H1 (cell line): ENCODE measurements around the gene PXK. TPM values are rescaled to one million over a fixed set of nuclear protein-coding genes. Genes with fewer than 3 reads are reported as not detected.

Experiments
- CTCF ChIA-PET: fragments of 300-600 bp; sonication (Branson Sonifier 250); formaldehyde crosslinking; loops from one replicate; lab custom pipeline; 2021; ENCODE audit not compliant: partially characterized antibody; lab: Charles Lee
- POLR2A ChIA-PET: fragments of 300-600 bp; sonication (Branson Sonifier 250); formaldehyde crosslinking; loops from one replicate; lab custom pipeline; 2021; ENCODE audit warnings: inconsistent platforms; ENCODE audit not compliant: partially characterized antibody; lab: Charles Lee
- DNase-seq, 2 experiments: peaks; one replicate each; pipeline versions ENCODE4 v3.0.0 to v3.0.0-alpha.2; 2010 to 2022; ENCODE audit warnings: low spot score in 2 of 2, low read depth in 1 of 2, mixed read lengths in 1 of 2
- FAIRE-seq: peaks from 2 replicates; lab custom pipeline; 2011; peaks lifted over from hg19 to GRCh38; lab: Jason Lieb, UNC
- H2AFZ ChIP-seq: 2 replicates; pipeline ENCODE4 v1.8.1; 2012; ENCODE audit warnings: low read length, inconsistent platforms
- H2AK5ac ChIP-seq: 2 replicates; pipeline ENCODE4 v1.6.1; 2013; ENCODE audit warnings: low read depth, low read length
- H2BK120ac ChIP-seq: replicated peaks from 2 replicates; pipeline ENCODE3; 2013; ENCODE audit warnings: low read depth, low read length, inconsistent platforms
- H2BK12ac ChIP-seq: 2 replicates; pipeline ENCODE4 v1.6.1; 2013; ENCODE audit warnings: low read depth, low read length
- H2BK15ac ChIP-seq: 2 replicates; pipeline ENCODE4 v1.6.1; 2013; ENCODE audit warnings: low read length
- H2BK20ac ChIP-seq: 2 replicates; pipeline ENCODE4 v1.6.1; 2013; ENCODE audit warnings: low read length
- H2BK5ac ChIP-seq: 2 replicates; pipeline ENCODE4 v1.6.1; 2013; ENCODE audit warnings: low read depth, low read length
- H3K14ac ChIP-seq: 2 replicates; pipeline ENCODE4 v1.6.1; 2013; ENCODE audit warnings: inconsistent platforms; ENCODE audit not compliant: insufficient read length
- H3K18ac ChIP-seq: 2 replicates; pipeline ENCODE4 v1.6.1; 2013; ENCODE audit warnings: low read length; ENCODE audit errors: extremely low read depth
- H3K23ac ChIP-seq: 2 replicates; pipeline ENCODE4 v1.6.1; 2013; ENCODE audit warnings: inconsistent platforms; ENCODE audit not compliant: insufficient read length
- H3K23me2 ChIP-seq: 2 replicates; pipeline ENCODE4 v1.6.1; 2013; ENCODE audit warnings: low read depth, low read length
- H3K27ac ChIP-seq: 2 replicates; pipeline ENCODE4 v1.6.1; 2011; ENCODE audit warnings: low read depth, low read length, inconsistent platforms
- H3K27me3 ChIP-seq, 4 experiments: replicated peaks in 1 of 4; 1 replicate in 1 of 4; 2 replicates in 3 of 4; pipeline versions ENCODE4 v1.6.1 to v1.8.1; 2011 to 2013; ENCODE audit warnings: low read length in 3 of 4, mild to moderate bottlenecking in 3 of 4, inconsistent platforms in 2 of 4, mixed read lengths in 2 of 4, moderate library complexity in 1 of 4; ENCODE audit not compliant: control insufficient read depth in 3 of 4, insufficient read depth in 3 of 4; ENCODE audit errors: extremely low read depth in 1 of 4
- H3K36me3 ChIP-seq, 4 experiments: 2 replicates each; pipeline versions ENCODE4 v1.6.1 to v1.8.1; 2011 to 2013; ENCODE audit warnings: mild to moderate bottlenecking in 4 of 4, low read length in 3 of 4, moderate library complexity in 2 of 4, control low read depth in 1 of 4, inconsistent platforms in 1 of 4; ENCODE audit not compliant: insufficient read depth in 4 of 4, control insufficient read depth in 2 of 4
- H3K4ac ChIP-seq: replicated peaks from 2 replicates; pipeline ENCODE3; 2013; ENCODE audit warnings: low read length, low read depth, mixed read lengths, inconsistent platforms; ENCODE audit not compliant: insufficient read length
- H3K4me1 ChIP-seq, 4 experiments: replicated peaks in 1 of 4; 1 replicate in 1 of 4; 2 replicates in 3 of 4; pipeline versions ENCODE4 v1.6.1 to v1.8.1; 2011 to 2013; ENCODE audit warnings: low read length in 3 of 4, inconsistent platforms in 2 of 4, mixed read lengths in 1 of 4; ENCODE audit not compliant: insufficient read depth in 4 of 4, control insufficient read depth in 3 of 4
- H3K4me2 ChIP-seq, 2 experiments: 2 replicates each; pipeline versions ENCODE4 v1.6.1 to v1.8.1; 2011 to 2013; ENCODE audit warnings: low read depth in 2 of 2, low read length in 2 of 2, control low read depth in 1 of 2, inconsistent platforms in 1 of 2, mild to moderate bottlenecking in 1 of 2; ENCODE audit not compliant: insufficient read depth in 1 of 2
- H3K4me3 ChIP-seq, 4 experiments: fragments of 200-600, 300-600 bp in 1 of 4; sonication (generic), shearing (Covaris generic), sonication (Bioruptor Twin) in 1 of 4; 2 replicates each; pipeline versions ENCODE4 v1.5.1 to v1.8.1; 2011 to 2016; ENCODE audit warnings: low read length in 4 of 4, low read depth in 3 of 4, control low read depth in 2 of 4, inconsistent platforms in 2 of 4, mild to moderate bottlenecking in 2 of 4, mixed read lengths in 1 of 4, moderate library complexity in 1 of 4; ENCODE audit not compliant: insufficient read depth in 2 of 4; ENCODE audit errors: extremely low read depth in 1 of 4
- H3K56ac ChIP-seq: replicated peaks from 2 replicates; pipeline ENCODE3; 2013; ENCODE audit warnings: low read depth, mild to moderate bottlenecking, mixed read lengths, low read length, inconsistent platforms; ENCODE audit not compliant: insufficient read length
- H3K79me1 ChIP-seq: 2 replicates; pipeline ENCODE4 v1.6.1; 2013; ENCODE audit warnings: low read depth, low read length, control low read depth
- H3K79me2 ChIP-seq, 2 experiments: 2 replicates each; pipeline versions ENCODE4 v1.6.1 to v1.8.1; 2012 to 2013; ENCODE audit warnings: low read length in 2 of 2, mild to moderate bottlenecking in 2 of 2, inconsistent platforms in 1 of 2; ENCODE audit not compliant: insufficient read depth in 2 of 2, control insufficient read depth in 1 of 2
- H3K9ac ChIP-seq, 4 experiments: replicated peaks in 1 of 4; 1 replicate in 1 of 4; 2 replicates in 3 of 4; pipeline versions ENCODE4 v1.6.1 to v1.8.1; 2011 to 2013; ENCODE audit warnings: low read depth in 3 of 4, low read length in 3 of 4, control low read depth in 2 of 4, mild to moderate bottlenecking in 2 of 4, moderate library complexity in 2 of 4, inconsistent platforms in 1 of 4; ENCODE audit errors: extremely low read depth in 1 of 4
- H3K9me3 ChIP-seq, 2 experiments: 2 replicates each; pipeline versions ENCODE4 v1.6.1 to v1.8.1; 2012 to 2013; ENCODE audit warnings: mild to moderate bottlenecking in 2 of 2, moderate library complexity in 2 of 2, control low read depth in 1 of 2, inconsistent platforms in 1 of 2, low read depth in 1 of 2, low read length in 1 of 2, mixed read lengths in 1 of 2; ENCODE audit not compliant: insufficient read depth in 2 of 2
- H4K20me1 ChIP-seq, 2 experiments: replicated peaks in 1 of 2; 2 replicates each; pipeline versions ENCODE3 to v1.8.1; 2011 to 2013; ENCODE audit warnings: inconsistent platforms in 2 of 2, low read length in 2 of 2, mild to moderate bottlenecking in 1 of 2; ENCODE audit not compliant: insufficient read depth in 2 of 2, control insufficient read depth in 1 of 2
- H4K5ac ChIP-seq: 2 replicates; pipeline ENCODE4 v1.6.1; 2013; ENCODE audit warnings: low read length, low read depth, mixed read lengths, inconsistent platforms; ENCODE audit not compliant: insufficient read length
- H4K8ac ChIP-seq: 2 replicates; pipeline ENCODE4 v1.8.0; 2013; ENCODE audit warnings: mild to moderate bottlenecking, moderate library complexity, low read length, inconsistent platforms; ENCODE audit not compliant: insufficient read depth; ENCODE audit errors: extremely low read depth
- H4K91ac ChIP-seq: replicated peaks from 2 replicates; pipeline ENCODE3; 2013; ENCODE audit warnings: low read length, mixed read lengths, inconsistent platforms; ENCODE audit not compliant: insufficient read length
- CHD2 ChIP-seq: IDR thresholded peaks from 2 replicates; pipeline ENCODE4 v1.6.1; 2012; ENCODE audit warnings: low read length, improper control_type of control experiment
- GABPA ChIP-seq: IDR thresholded peaks from 2 replicates; pipeline ENCODE4 v1.6.1; 2011; ENCODE audit warnings: mild to moderate bottlenecking, low read length, moderate library complexity, borderline replicate concordance; ENCODE audit not compliant: insufficient read depth
- MAFK ChIP-seq: IDR thresholded peaks from 2 replicates; pipeline ENCODE4 v1.6.1; 2012; ENCODE audit warnings: low read depth, mild to moderate bottlenecking, improper control_type of control experiment, low read length
- POLR2A ChIP-seq, 2 experiments: IDR thresholded peaks; 1 replicate in 1 of 2; 2 replicates in 1 of 2; pipeline ENCODE4 v1.6.1; 2011; ENCODE audit warnings: low read depth in 2 of 2, low read length in 2 of 2, mild to moderate bottlenecking in 2 of 2; ENCODE audit errors: control extremely low read depth in 1 of 2
- RAD21 ChIP-seq, 2 experiments: IDR thresholded peaks in 1 of 2; conservative IDR thresholded peaks in 1 of 2; 2 replicates each; pipeline ENCODE4 v1.6.1; 2011; ENCODE audit warnings: low read depth in 2 of 2, low read length in 2 of 2, improper control_type of control experiment in 1 of 2, inconsistent platforms in 1 of 2, mild to moderate bottlenecking in 1 of 2, moderate library complexity in 1 of 2
- RXRA ChIP-seq: IDR thresholded peaks from 2 replicates; pipeline ENCODE4 v1.6.1; 2011; ENCODE audit warnings: low read depth, mild to moderate bottlenecking, low read length, moderate library complexity; ENCODE audit not compliant: insufficient read depth
- SRF ChIP-seq: IDR thresholded peaks from 2 replicates; pipeline ENCODE4 v1.6.1; 2011; ENCODE audit warnings: mild to moderate bottlenecking, low read depth, low read length, moderate library complexity
- WGBS, 2 experiments: shearing (Covaris generic) in 1 of 2; methylation state at CpG; one replicate each; pipeline versions ENCODE4 v1.1.6 to v1.1.7; 2013 to 2015; ENCODE audit warnings: low lambda C conversion rate in 2 of 2, mixed read lengths in 2 of 2, inconsistent platforms in 1 of 2, low coverage in 1 of 2, missing lambda C conversion rate in 1 of 2; ENCODE audit not compliant: insufficient replicate concordance in 2 of 2, insufficient coverage in 1 of 2, insufficient read length in 1 of 2; ENCODE audit errors: extremely low coverage in 1 of 2, missing lambda C conversion rate in 1 of 2; 5-methylcytosine and 5-hydroxymethylcytosine counted together
- polyA plus RNA-seq, 7 experiments: library from polyadenylated mRNA; depleted of rRNA in 3 of 7; stranded (reverse) in 5 of 7; unstranded in 2 of 7; fragments of >200 nt in 5 of 7; fragments of 200-250 nt in 2 of 7; gene quantifications; 1 replicate in 5 of 7; 2 replicates in 1 of 7; 4 replicates in 1 of 7; pipeline versions ENCODE4 v1.2.1 to v1.2.3, GENCODE V29; 2011 to 2013; ENCODE audit warnings: missing spikeins in 2 of 7, mixed read lengths in 2 of 7
- total RNA-seq: library from RNA; stranded (reverse); fragmentation: NEBNext Ultra II Directional; extraction: Animal tissue kit (Norgen Biotek cat#: 25700); gene quantifications from 2 replicates; pipeline ENCODE4 v1.2.1, GENCODE V29; 2021
- TF ChIP-seq, protein P1 (sequence below): IDR thresholded peaks from 2 replicates; pipeline ENCODE4 v1.6.1; 2012; ENCODE audit warnings: inconsistent platforms
- TF ChIP-seq, protein P2 (sequence below): IDR thresholded peaks from 2 replicates; pipeline ENCODE4 v1.6.1; 2011; ENCODE audit warnings: low read length, improper control_type of control experiment
- TF ChIP-seq, protein P3 (sequence below): IDR thresholded peaks from 2 replicates; pipeline ENCODE4 v1.6.1; 2012; ENCODE audit warnings: inconsistent platforms

Gene PXK
- total and polyA plus RNA-seq, 2 of the 8 experiments (the other 6 are each of a cell fraction or from before 2014, with no cell fraction given) = 3.5 to 7.1 TPM

DNA sequence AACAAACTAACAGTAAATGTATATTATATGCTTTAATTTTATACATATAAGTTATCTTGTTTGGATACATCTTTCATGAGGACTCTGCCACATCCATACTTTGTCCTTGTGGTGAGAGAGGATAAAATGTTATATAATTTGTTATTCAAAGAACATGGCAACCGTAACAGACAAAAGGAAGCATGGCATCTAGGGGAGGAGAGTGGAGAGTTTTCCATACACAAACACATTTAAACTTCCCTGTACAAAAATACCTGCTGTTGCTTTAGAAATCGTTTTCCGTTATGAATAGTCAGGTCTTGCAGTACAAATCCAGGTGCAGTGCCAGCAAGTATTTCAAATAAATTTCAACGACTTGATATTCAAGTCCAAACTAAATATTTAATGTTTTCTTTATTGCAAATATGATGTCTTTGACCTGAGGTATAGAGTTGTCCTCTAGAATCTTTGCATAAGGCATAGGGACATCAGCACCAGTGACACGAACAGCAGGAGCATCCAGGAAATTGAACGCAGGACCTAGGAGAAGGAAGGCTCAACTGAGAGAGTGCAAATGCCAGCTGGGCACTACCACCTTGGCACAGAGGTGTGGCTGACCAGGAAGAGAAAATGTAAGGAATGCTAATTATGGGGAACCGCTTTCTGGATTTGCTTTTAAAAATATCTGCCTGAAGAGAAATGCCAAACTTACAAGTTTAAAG, 95.1 kb downstream of the PXK start:
- Histone ChIP-seq H3K9me3 (no peaks in the 10 kb centered on the region), H2BK12ac (no peak overlapping the region), H3K23me2 (0 out of 2 replicates have a peak, but pooled peaks cover under 1% of the 10 kb centered on the region), H3K9ac (no peak overlapping the region), H4K8ac (no peak overlapping the region; the same call in 1 of the 2 replicates), H2AK5ac (no peak overlapping the region), H2BK20ac (no peak overlapping the region), H3K79me1 (no peaks in the 10 kb centered on the region), H2BK15ac (no peak overlapping the region), H3K4me3 (no peak overlapping the region), H3K14ac (no peak overlapping the region), H3K4me1 (no peaks in the 10 kb centered on the region; a peak in 1 of 7 replicates), H4K5ac (no peak overlapping the region), H3K18ac (no peak overlapping the region), H2AFZ (no peak overlapping the region), H3K27ac (no peak overlapping the region), H3K27me3 (no peaks in the 10 kb centered on the region), H3K23ac (no peak overlapping the region), H3K79me2 (peaks cover 0 to 12% of the 10 kb centered on the region in 2 experiments; a peak in 2 of 4 replicates), H2BK120ac (no peak overlapping the region), H3K36me3 (peaks cover 28 to 75% (median 62%) of the 10 kb centered on the region in 4 experiments; a peak in 7 of 8 replicates), H4K91ac (no peak overlapping the region), H3K56ac (no peak overlapping the region), H3K4me2 (no peak overlapping the region), H3K4ac (no peak overlapping the region), H2BK5ac (no peak overlapping the region), H4K20me1 (peaks cover 2 to 4% of the 10 kb centered on the region in 2 experiments)
- POLR2A ChIA-PET = interaction anchor here (0.5 to 1.4 kb wide), 5 partner anchors 11 to 250 kb away, joined by 3 to 5 read pairs (median 3); no protein-coding TSS in a partner anchor
- WGBS, 2 experiments = 85% methylated on average over 7 of the region's 7 CpGs; no CpG with 5 or more reads in 1 of the 2 experiments
- FAIRE-seq (no peak), DNase-seq (no peak)
- CTCF ChIA-PET = interaction anchor here (1.2 to 2.0 kb wide), 3 partner anchors 59 to 104 kb away, joined by 3 to 7 read pairs (median 3); no protein-coding TSS in a partner anchor
- no peak for TF ChIP-seq POLR2A (IDR thresholded peaks at IDR 0.05; ENCODE audit: control extremely low read depth in 1 of 2, low read depth in 2 of 2, low read length in 2 of 2)
- no peak for TF ChIP-seq CHD2
- TF ChIP-seq, protein P1, sequence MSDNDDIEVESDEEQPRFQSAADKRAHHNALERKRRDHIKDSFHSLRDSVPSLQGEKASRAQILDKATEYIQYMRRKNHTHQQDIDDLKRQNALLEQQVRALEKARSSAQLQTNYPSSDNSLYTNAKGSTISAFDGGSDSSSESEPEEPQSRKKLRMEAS = no peak
- TF ChIP-seq, protein P2, sequence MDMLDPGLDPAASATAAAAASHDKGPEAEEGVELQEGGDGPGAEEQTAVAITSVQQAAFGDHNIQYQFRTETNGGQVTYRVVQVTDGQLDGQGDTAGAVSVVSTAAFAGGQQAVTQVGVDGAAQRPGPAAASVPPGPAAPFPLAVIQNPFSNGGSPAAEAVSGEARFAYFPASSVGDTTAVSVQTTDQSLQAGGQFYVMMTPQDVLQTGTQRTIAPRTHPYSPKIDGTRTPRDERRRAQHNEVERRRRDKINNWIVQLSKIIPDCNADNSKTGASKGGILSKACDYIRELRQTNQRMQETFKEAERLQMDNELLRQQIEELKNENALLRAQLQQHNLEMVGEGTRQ = no peak
- no peak for TF ChIP-seq GABPA
- TF ChIP-seq RAD21 (IDR thresholded peaks at IDR 0.05 in 1 of 2, conservative IDR thresholded peaks at IDR 0.05 in 1 of 2; ENCODE audit: low read depth in 2 of 2, low read length in 2 of 2) = no peak
- no peak for TF ChIP-seq MAFK
- TF ChIP-seq SRF = no peak
- no peak for TF ChIP-seq RXRA
- TF ChIP-seq, protein P3, sequence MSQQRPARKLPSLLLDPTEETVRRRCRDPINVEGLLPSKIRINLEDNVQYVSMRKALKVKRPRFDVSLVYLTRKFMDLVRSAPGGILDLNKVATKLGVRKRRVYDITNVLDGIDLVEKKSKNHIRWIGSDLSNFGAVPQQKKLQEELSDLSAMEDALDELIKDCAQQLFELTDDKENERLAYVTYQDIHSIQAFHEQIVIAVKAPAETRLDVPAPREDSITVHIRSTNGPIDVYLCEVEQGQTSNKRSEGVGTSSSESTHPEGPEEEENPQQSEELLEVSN = no peak
